Measurements from ENCODE around the gene HSPA2. TPM values are rescaled to one million over a fixed set of nuclear protein-coding genes. Genes with fewer than 3 reads are reported as not detected.

HSPA2 gene
- total and polyA plus RNA-seq, 2 donors (not counting 1 experiment from before 2014, with no cell fraction given), result 3.6 to 19.6 TPM

- TF ChIP-seq, protein P1, sequence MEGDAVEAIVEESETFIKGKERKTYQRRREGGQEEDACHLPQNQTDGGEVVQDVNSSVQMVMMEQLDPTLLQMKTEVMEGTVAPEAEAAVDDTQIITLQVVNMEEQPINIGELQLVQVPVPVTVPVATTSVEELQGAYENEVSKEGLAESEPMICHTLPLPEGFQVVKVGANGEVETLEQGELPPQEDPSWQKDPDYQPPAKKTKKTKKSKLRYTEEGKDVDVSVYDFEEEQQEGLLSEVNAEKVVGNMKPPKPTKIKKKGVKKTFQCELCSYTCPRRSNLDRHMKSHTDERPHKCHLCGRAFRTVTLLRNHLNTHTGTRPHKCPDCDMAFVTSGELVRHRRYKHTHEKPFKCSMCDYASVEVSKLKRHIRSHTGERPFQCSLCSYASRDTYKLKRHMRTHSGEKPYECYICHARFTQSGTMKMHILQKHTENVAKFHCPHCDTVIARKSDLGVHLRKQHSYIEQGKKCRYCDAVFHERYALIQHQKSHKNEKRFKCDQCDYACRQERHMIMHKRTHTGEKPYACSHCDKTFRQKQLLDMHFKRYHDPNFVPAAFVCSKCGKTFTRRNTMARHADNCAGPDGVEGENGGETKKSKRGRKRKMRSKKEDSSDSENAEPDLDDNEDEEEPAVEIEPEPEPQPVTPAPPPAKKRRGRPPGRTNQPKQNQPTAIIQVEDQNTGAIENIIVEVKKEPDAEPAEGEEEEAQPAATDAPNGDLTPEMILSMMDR (IDR thresholded peaks at IDR 0.05), result no peak
- no peak for TF ChIP-seq EZH2 (IDR thresholded peaks at IDR 0.05; ENCODE audit: borderline replicate concordance, insufficient read depth, low read depth, low read length, poor library complexity, severe bottlenecking)
- H3K4me3 ChIP-seq (ENCODE audit: control extremely low read depth in 1 of 5, extremely low read depth in 1 of 5, insufficient read depth in 1 of 5, low read depth in 2 of 5, low read length in 4 of 5), result peak overlapping the region in 1 of 5 experiments; percentile 8
- DNase-seq (no peak), ATAC-seq (ENCODE audit: low read depth) (no peak)
- peak overlapping the region; percentile 99 to 100 for H3K27ac ChIP-seq (ENCODE audit: low read length in 2 of 2)
- ChIA-PET CTCF (interaction anchor here (1.0 to 10.3 kb wide), 5 partner anchors 14 to 164 kb away, joined by 3 to 92 read pairs (median 37); no protein-coding TSS in a partner anchor), POLR2A (no interaction called here)
- H3K4me1 ChIP-seq (ENCODE audit: control insufficient read depth in 2 of 2, insufficient read depth in 2 of 2, low read length in 2 of 2), result peaks cover 61 to 65% of the 10 kb centered on the region in 2 donors
- H3K9me3 ChIP-seq (ENCODE audit: control extremely low read depth in 1 of 3, control insufficient read depth in 2 of 3, insufficient read depth in 1 of 3, low read length in 2 of 3), result no peaks in the 10 kb centered on the region
- H3K79me2 ChIP-seq (ENCODE audit: control insufficient read depth, insufficient read depth, low read length), result peaks cover 83% of the 10 kb centered on the region
- H3K9ac ChIP-seq (ENCODE audit: low read length), result peak overlapping the region; percentile 95
- H3K36me3 ChIP-seq (replicated peaks in 1 of 2; ENCODE audit: control extremely low read depth in 1 of 2, control insufficient read depth in 1 of 2, extremely low read depth in 1 of 2, insufficient read depth in 2 of 2, low read length in 1 of 2), result no peaks in the 10 kb centered on the region
- H3K27me3 Mint-ChIP-seq, result no peaks in the 10 kb centered on the region
- H3K4me2 ChIP-seq (replicated peaks; ENCODE audit: low read depth, low read length, poor library complexity, severe bottlenecking), result peak overlapping the region; percentile 86
- H3K27ac Mint-ChIP-seq, result peak overlapping the region; percentile 74
- H2AFZ ChIP-seq (ENCODE audit: insufficient read depth, low read depth, low read length, poor library complexity, severe bottlenecking), result no peak overlapping the region
- H3K4me1 Mint-ChIP-seq, result peaks cover 65% of the 10 kb centered on the region
- H3K4me3 Mint-ChIP-seq, result peak overlapping the region; percentile 95
- 20% methylated on average over 2 of the region's 4 CpGs for WGBS (ENCODE audit: insufficient coverage)
- intact Hi-C loops (cut with micrococcal nuclease), result no loop called here
- H3K27me3 ChIP-seq (replicated peaks in 1 of 4; ENCODE audit: control extremely low read depth in 1 of 4, control insufficient read depth in 3 of 4, insufficient read depth in 4 of 4, low read length in 3 of 4), result no peaks in the 10 kb centered on the region
- no peaks in the 10 kb centered on the region for H3K9me3 Mint-ChIP-seq (ENCODE audit: insufficient read depth)
- peaks cover 57% of the 10 kb centered on the region for H4K20me1 ChIP-seq (ENCODE audit: control insufficient read depth, insufficient read depth, low read length, poor library complexity, severe bottlenecking)
These were observed 33.0 kb upstream of the HSPA2 start for GRCh38 chr14:64507376-64508156.

- Histone ChIP-seq H3K4me3 (ENCODE audit: control extremely low read depth in 1 of 5, extremely low read depth in 1 of 5, insufficient read depth in 1 of 5, low read depth in 2 of 5, low read length in 4 of 5) (peak overlapping the region in 1 of 5 experiments; percentile 12), H3K36me3 (replicated peaks in 1 of 2; ENCODE audit: control extremely low read depth in 1 of 2, control insufficient read depth in 1 of 2, extremely low read depth in 1 of 2, insufficient read depth in 2 of 2, low read length in 1 of 2) (peaks cover 0 to 3% of the 10 kb centered on the region in 2 experiments), H3K9ac (ENCODE audit: low read length) (no peak overlapping the region), H3K4me1 (ENCODE audit: control insufficient read depth in 2 of 2, insufficient read depth in 2 of 2, low read length in 2 of 2) (peaks cover 58 to 62% of the 10 kb centered on the region in 2 donors), H3K27me3 (replicated peaks in 1 of 4; ENCODE audit: control extremely low read depth in 1 of 4, control insufficient read depth in 3 of 4, insufficient read depth in 4 of 4, low read length in 3 of 4) (no peaks in the 10 kb centered on the region), H2AFZ (ENCODE audit: insufficient read depth, low read depth, low read length, poor library complexity, severe bottlenecking) (no peak overlapping the region), H3K9me3 (ENCODE audit: control extremely low read depth in 1 of 3, control insufficient read depth in 2 of 3, insufficient read depth in 1 of 3, low read length in 2 of 3) (no peaks in the 10 kb centered on the region), H3K79me2 (ENCODE audit: control insufficient read depth, insufficient read depth, low read length) (peaks cover 85% of the 10 kb centered on the region), H4K20me1 (ENCODE audit: control insufficient read depth, insufficient read depth, low read length, poor library complexity, severe bottlenecking) (peaks cover 63% of the 10 kb centered on the region), H3K4me2 (replicated peaks; ENCODE audit: low read depth, low read length, poor library complexity, severe bottlenecking) (peak overlapping the region; percentile 86), H3K27ac (ENCODE audit: low read length in 2 of 2) (peak overlapping the region; percentile 99 to 100)
- Mint-ChIP-seq H3K27ac (peak overlapping the region; percentile 87), H3K4me1 (peaks cover 69% of the 10 kb centered on the region), H3K27me3 (no peaks in the 10 kb centered on the region), H3K4me3 (peak overlapping the region; percentile 67), H3K9me3 (ENCODE audit: insufficient read depth) (no peaks in the 10 kb centered on the region)
- peak; percentile 57 for DNase-seq
- intact Hi-C loops (cut with micrococcal nuclease), result no loop called here
- POLR2A ChIA-PET, result no interaction called here
- no peak for TF ChIP-seq EZH2 (IDR thresholded peaks at IDR 0.05; ENCODE audit: borderline replicate concordance, insufficient read depth, low read depth, low read length, poor library complexity, severe bottlenecking)
- TF ChIP-seq, protein P1 (IDR thresholded peaks at IDR 0.05), result no peak
- CTCF ChIA-PET, result interaction anchor here (1.6 to 10.3 kb wide), 5 partner anchors 13 to 165 kb away, joined by 3 to 92 read pairs (median 37); no protein-coding TSS in a partner anchor
- ATAC-seq (ENCODE audit: low read depth), result no peak
- 22% methylated on average over 1 of the region's 1 CpG for WGBS (ENCODE audit: insufficient coverage)
These were observed 32.2 kb upstream of the HSPA2 start for GRCh38 chr14:64508215-64508776.

Data from B cell (primary cell).